HG03469 (cell line): ENCODE data around the gene BMERB1.
"Not testable (repeated sequence)": the region's sequence is repeated elsewhere in the genome, so short reads cannot be mapped to it uniquely, and the experiment has no call there.

Experiments
- ATAC-seq: cut with Tn5 transposase; IDR thresholded peaks from one replicate; pipeline ENCODE4 v1.9.1; 2021; ENCODE audit warnings: mild to moderate bottlenecking, moderate library complexity, moderate number of reproducible peaks; ENCODE audit not compliant: unreplicated experiment

BMERB1 gene

DNA sequence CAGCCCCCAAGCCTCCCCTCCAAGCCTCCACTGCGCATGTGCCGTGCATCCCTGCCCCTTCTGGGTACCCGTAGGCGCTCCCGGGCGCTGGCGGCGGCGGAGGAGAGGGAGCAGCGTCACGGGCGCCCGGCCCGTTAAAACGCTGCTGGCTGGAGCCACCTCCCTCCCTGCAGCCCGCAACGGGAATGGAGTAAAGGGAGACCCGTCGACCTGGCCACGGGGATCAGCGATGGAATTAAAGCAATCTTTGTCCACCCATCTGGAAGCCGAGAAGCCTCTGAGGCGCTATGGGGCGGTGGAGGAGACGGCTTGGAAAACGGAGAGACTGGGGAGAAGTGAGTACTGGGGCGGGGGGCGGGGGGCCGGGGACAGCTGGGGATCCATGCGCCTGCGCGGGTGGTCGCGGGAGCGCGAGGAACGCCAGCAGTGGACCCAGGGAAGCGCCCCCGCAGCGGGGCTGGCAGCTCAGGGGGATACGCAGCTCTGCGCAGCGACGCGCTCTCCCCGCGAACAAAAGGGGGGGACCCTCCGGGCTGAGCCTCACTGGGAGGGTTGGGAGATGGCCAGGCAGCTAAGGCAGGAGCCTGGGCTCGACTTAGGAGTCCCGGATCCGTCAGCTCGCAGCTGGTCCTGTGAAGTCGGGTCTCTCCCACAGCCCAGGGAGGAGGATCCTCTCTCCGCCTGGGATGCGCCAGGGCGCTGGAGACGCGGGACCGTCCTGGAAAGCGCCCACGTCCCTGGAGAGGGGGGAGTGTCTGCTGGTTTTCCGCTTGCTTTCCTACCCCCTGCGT is at the start of gene BMERB1:
Gene BMERB1, plus strand, starts transcription at position 164 of the 791 bp plus-strand sequence. Its CDS starts 66 bp downstream, at position 230.
- ATAC-seq, result no peak

DNA sequence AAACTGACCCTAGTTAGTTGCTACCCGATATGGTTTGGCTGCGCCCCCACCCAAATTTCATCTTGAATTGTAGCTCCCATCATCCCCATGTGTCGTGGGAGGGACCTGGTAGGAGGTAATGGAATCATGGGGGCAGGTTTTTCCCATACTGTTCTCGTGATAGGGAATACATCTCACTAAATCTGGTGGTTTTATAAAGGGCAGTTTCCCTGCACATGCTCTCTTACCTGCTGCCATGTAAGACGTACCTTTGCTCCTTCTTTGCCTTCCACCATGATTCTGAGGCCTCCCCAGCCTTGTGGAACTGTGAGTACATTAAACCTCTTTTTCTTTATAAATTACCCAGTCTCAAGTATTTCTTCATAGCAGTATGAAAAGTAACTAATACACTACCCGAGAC is 46.3 kb upstream of the BMERB1 start:
- not testable (repeated sequence) for ATAC-seq

DNA sequence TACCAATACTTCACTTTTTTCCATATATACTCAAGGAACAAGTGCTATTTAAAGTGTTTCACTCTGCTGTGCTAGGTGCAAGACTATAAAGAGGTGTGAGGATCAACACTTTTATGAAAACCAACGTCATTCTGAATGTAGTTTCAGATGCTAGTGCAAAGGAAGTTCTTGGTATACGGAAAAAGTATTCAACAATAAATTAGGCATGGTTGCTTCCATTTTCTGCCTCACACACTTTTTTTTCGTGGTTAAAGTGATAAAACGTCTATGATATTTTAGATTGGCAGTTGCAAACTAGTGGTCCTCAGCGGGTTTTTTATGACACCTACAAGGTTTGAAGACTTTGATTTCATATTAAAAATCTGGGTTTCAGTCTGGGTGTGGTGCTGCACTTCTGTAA is 44.5 kb upstream of the BMERB1 start:
- ATAC-seq, result not testable (repeated sequence)

DNA sequence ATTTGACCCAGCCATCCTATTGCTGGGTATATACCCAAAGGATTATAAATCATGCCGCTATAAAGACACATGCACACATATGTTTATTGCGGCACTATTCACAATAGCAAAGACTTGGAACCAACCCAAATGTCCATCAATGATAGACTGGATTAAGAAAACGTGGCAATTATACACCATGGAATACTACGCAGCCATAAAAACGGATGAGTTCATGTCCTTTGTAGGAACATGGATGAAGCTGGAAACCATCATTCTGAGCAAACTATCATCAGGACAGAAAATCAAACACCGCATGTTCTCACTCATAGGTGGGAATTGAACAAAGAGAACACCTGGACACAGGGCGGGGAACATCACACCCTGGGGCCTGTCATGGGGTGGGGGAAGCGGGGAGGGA is 41.4 kb upstream of the BMERB1 start:
- ATAC-seq, result not testable (repeated sequence)

DNA sequence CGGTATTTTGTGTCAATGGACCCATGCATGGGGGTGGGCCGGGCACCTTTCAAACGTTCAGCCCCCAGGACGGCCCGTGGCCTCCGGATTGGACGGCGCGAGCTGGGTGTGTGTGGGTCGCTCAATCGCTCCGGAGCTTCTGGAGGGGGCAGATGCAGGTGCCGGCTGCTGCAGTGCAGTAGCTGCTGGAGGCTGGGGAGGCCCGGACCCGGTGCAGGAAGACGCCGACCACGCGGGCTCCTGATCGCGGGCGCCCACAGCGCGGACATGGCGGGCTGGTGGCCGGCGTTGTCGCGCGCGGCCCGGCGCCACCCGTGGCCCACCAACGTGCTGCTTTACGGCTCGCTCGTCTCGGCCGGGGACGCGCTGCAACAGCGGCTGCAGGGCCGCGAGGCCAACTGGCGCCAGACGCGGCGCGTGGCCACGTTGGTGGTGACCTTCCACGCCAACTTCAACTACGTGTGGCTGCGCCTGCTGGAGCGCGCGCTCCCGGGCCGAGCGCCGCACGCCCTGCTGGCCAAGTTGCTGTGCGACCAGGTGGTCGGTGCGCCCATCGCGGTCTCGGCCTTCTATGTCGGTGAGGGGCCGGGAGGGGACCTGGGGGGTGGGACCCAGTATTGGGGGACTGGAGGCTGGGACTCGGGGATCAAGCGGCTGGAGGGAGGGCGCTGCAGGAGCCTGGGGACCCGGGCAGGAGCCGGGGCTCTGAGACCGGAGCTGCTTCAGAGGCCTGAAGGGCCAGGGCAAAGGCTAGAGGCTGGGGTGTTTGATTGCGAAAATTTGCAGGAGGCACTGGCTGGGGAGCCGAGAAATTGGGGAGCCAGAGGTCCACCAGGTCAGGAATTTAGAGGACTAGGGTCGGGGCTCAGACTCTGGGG is 38.5 kb upstream of the BMERB1 start, which contains the start of gene MPV17L:
Gene MPV17L, plus strand, starts transcription at position 124 of the 878 bp plus-strand sequence. Its CDS starts 144 bp downstream, at position 268.
- ATAC-seq, result not testable (repeated sequence)

DNA sequence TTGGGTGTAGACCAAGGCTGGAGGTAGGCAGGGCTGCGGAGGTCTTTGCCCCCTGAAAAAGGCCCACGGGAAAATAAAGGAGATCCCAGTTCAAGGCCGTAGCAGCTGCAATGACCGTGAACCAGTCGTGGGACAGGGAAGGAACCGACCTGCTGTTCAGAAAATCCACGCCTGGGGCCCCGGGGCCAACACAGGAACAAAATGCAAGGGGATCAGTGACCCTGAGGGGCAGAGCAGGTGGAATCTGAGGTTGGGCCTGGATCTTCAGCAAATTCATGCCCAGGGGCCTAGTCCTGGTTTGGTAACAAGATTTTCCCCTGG is 37.9 kb upstream of the BMERB1 start:
- ATAC-seq, result not testable (repeated sequence)

DNA sequence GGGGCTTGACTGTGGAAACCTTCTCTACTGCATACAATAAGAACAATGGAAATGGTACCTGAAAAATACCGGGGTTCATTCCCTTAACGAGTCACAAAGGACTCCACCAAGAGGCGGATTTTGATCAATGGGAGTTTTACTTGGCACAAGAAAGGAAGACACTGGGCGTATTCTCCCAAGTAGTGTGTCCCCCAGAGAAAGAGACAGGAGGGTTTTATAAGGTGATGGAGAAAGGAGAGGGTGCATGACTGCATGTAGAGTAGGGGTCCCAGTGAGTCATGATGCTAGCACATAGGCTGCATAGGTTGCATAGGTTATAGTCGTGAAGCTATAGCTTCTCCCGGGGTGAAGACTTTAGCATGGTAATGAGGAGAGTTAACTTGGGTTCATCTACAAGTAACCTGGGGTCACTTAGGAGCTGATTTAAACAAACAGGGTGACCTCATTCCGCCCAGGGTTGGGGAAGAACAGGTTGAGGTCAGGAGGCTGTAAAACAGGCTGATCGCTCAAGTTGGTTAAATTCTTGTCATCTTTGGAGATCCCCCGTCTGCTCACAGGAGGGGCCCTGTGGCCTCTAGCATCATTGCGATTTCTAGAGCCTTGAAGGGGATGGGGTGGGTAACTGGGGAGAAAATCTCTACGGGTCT is 37.3 kb upstream of the BMERB1 start:
- no peak for ATAC-seq

DNA sequence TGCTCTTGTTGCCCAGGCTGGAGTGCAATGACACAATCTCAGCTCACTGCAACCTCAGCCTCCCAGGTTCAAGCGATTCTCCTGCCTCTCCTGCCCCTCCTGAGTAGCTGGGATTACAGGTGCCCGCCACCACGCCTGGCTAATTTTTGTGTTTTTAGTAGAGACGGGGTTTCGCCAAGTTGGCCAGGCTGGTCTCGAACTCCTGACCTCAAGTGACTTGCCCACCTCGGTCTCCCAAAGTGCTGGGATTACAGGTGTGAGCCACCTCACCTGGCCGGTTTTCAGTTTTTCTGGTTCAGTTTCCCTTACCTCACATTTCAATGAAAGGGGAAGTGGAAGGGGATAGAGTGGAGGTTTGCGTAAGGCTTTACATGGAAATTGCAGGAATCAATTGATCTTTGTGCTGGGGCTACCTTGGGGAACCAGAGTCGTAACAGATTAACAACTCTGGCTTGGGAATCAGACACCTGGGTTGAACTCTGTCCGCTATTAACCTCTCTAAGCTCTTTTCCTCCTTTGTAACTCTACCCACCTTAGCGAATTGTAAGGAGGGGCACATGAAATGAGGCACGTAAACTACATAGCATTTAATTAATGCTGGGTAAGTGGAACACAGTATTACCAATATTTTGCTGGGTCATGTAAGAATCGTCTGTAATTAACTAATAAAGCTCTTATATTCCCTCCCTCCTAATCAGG is 35.6 kb upstream of the BMERB1 start:
- ATAC-seq, result no peak

DNA sequence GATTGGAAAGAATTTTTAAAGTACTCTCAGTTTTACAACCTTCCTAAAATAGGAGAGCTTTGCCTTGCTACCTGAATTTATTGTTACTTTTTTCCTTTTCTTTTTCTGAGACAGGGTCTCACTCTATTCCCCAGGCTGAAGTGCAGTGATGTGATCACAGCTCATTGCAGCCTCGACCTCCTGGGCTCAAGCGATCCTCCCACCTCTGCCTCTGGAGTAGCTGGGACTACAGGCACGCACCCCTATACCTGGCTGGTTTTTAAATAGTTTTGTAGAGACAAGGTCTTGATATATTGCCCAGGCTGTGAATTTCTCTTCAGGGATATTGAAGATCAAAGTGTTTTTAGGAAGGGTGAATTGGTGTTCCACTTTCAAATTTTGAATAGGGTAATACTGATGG is 35.1 kb upstream of the BMERB1 start:
- ATAC-seq, result no peak

DNA sequence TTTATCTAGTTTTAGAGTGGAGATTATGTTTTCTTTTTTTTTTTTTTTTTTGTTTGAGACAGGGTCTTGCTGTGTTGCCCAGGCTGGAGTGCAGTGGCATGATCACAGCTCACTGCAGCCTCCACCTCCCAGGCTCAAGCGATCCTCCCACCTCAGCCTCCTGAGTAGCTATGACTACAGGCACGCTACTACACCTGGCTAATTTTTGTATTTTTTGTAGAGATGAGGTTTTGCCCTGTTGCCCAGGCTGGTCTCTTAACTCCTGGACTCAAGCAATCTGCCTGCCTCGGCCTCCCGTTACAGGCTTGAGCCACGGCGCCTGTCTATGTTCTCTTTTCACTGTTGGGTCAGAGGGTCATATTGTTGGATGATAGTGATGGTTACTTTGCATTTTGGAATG is 34.1 kb upstream of the BMERB1 start:
- not testable (repeated sequence) for ATAC-seq

DNA sequence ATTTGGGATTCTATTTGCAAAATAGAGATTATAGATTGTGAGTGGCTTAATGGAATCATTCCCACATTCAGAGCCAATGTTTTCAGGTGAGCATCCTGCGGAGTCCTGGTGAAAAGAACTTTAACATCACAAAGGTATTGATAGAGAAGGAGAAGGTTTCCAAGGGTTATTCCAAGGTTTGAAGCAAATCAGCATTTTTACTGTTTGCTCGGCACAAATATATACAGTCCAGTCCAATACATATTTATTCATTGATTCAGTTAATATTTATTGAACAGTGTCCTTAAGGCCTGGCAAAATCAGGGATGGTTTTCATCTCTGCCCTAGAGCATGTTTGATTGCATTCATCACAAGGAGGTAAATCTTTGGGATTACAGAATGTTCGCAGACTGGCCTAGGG is 32.4 kb upstream of the BMERB1 start:
- ATAC-seq, result no peak

DNA sequence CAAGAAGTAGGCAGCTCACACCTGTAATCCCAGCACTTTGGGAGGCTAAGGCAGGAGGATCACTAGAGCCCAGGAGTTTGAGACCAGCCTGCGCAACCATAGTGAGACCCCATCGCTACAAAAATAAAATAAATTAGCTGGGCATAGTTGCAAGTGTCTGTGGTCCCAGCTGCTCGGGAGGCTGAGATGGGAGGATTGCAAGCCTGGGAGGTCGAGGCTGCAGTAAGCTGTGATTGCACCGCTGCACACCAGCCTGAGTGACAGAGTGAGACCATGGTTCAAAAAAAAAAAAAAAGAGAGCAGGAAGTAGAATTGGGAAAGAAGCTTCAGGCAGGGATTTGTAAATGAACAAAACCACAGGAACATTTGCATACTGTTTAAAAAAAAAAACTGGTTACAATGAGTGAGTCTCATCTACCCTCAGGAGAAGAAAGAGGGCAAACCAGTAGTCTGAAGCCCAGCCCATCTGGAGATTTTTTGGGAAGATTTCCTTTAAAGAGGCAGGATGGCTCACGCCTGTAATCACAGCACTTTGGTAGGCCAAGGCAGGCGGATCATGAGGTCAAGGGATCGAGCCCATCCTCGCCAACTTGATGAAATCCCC is 30.9 kb upstream of the BMERB1 start:
- no peak for ATAC-seq

DNA sequence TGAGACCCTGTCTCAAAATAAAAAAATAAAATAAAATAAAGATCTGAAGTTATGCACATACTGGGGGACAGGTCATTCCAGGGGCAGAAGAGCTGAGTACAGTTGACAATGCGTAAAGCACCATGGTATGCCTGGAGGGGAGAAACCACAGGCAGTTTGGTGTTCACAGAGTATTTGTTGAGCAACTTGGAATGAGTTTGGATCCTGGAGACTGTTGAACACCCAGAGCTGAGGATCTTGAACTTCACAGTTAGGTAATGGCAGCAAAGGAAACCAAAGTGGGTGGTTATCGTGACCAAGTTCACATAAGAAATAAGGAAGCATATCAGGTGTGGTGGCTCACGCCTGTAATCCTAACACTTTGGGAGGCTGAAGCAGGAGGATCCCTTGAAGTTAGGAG is 30.3 kb upstream of the BMERB1 start:
- ATAC-seq, result not testable (repeated sequence)

DNA sequence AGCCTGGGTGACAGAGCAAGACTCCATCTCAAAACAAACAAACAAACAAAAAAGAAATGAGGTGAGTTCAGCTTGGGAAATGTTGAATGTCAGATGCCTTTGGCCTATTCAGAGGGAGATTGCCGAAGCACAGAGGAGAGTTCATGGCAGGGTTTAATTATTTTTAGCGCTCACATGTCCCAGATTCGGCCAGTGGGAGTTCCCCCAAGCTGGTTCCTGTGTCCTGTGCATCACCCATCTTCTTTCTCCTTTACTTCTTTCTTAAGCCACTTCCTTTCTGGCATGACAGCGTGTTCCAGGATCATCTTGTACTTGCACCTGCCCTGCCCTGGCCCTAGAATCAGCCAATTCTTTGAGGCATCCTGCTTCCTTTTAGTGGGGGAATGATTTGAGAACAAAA is 29.6 kb upstream of the BMERB1 start:
- no peak for ATAC-seq

DNA sequence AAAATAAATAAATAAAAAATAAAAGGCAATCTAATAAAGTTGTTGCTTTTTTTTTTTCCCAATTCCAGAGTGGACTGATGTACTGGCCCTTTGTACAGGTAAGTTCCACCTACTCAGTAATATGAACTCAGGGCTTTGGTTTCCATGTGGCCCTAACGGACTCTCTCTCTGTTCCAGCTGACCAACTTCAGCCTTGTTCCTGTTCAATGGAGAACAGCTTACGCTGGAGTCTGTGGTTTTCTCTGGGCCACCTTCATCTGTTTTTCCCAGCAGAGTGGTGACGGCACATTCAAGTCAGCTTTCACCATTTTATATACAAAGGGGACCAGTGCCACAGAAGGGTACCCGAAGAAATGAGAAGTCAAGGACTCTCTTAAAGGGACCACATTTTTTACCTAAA is 26.6 kb upstream of the BMERB1 start:
- not testable (repeated sequence) for ATAC-seq

DNA sequence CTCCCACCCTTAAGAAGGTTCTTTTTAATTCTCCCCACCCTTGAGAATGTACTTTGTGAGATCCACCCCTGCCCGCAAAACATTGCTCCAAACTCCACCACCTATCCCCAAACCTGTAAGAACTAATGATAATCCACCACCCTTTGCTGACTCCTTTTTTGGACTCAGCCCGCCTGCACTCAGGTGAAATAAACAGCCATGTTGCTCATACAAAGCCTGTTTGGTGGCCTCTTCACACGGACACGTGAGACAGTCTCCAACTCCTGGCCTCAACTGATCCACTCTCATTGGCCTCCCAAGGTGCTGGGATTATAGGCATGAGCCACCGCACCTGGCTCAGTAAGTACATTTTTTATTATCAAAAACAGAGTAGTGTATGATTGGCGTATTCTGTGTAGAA is 24.9 kb upstream of the BMERB1 start:
- ATAC-seq, result not testable (repeated sequence)

DNA sequence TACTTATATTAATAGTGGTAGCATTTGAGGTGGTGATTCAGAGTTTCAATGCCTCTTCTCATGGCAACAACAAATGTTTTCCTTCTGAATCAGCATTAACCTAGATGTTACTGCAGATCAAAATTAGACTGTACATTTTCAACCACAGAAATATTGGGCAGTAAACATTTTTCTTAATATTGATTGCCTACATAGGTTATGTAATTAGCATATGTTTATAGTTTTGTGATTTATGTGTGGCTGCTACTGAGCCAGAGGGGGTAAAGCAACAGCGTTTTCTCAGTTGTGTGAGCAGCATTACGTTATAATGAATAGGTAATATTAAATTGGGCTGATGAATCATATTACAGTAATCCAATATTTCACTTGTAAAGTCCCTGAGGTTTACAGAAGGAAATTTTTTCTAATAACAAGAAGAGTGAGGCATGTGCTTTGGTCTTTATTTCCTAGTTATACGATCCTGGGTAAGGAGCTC is 18.8 kb upstream of the BMERB1 start:
- no peak for ATAC-seq

DNA sequence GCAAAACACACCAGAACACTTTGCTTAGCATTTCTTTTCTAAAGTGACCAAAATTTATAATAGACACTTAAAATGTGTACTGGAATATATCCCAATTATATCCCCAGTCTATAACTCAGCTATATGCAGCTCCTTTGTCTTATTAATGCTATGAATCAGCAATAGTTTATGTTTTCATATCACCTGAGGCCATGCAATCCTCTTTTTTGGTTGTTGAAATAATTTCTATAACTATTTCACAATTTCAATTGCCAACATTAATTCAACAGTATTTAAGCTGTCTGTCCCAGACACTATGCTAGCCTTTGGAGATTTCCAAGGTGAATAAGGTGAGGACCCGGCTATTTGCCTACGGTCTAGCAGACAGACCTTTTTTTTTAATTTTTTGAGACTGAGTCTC is 17.2 kb upstream of the BMERB1 start:
- no peak for ATAC-seq

DNA sequence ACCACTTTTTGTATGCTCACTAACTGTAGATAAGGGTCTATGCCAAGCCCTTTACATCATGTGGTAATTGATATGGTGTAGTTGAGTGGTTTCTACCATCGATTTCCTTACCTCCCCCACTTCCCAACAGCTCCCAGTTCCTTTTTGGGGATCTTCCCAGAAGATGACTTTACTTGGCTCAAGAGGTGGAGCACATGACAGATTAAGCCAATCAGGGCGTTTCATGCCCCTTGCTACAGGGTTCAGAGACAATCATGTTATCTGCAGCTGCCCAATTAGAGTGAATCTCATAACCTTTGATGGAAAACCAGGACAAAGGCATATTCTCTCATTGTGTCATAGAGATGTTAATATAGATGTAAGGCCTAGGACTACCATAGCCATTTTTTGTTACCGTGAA is 16.2 kb upstream of the BMERB1 start:
- ATAC-seq, result no peak

DNA sequence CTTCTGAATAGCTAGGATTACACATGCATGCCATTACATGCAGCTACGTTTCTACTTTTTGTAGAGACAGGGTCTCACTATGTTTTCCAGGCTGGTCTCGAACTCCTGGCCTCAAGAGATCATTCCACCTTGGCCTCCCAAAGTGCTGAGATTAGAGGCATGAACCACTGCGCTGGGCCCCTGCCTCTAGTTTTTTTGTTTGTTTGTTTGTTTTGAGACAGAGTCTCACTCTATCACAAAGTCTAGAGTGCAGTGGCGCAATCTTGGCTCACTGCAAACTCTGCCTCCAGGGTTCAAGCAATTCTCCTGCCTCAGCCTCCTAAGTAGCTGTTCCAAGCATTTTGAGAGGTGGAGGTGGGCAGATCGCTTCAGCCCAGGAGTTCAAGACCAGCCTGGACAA is 12.7 kb upstream of the BMERB1 start:
- ATAC-seq, result not testable (repeated sequence)
